ES-I3 (cell line): ENCODE data around the gene MGA.

Experiments used
- H3K36me3 ChIP-seq: 2 replicates; pipeline ENCODE4 v1.6.1; 2013; ENCODE audit warnings: mild to moderate bottlenecking, low read length, control low read depth, moderate library complexity; ENCODE audit not compliant: insufficient read depth
- H3K4me1 ChIP-seq: 2 replicates; pipeline ENCODE4 v1.6.1; 2013; ENCODE audit warnings: mild to moderate bottlenecking, control low read depth, low read length; ENCODE audit not compliant: insufficient read depth
- H3K9ac ChIP-seq: 2 replicates; pipeline ENCODE4 v1.6.1; 2013; ENCODE audit warnings: low read depth, mild to moderate bottlenecking, low read length, moderate library complexity
- H3K9me3 ChIP-seq: 2 replicates; pipeline ENCODE4 v1.6.1; 2013; ENCODE audit warnings: mild to moderate bottlenecking, low read length, moderate library complexity; ENCODE audit not compliant: control insufficient read depth, insufficient read depth

MGA gene

GRCh38 chr15:41660235-41661077 lies at the start of gene MGA:
Gene MGA (plus strand): TSS chr15:41660405.
- no peaks in the 10 kb centered on the region for H3K36me3 ChIP-seq
- peak within 1 kb of the TSS; percentile 76 for H3K9ac ChIP-seq
- no peaks in the 10 kb centered on the region for H3K9me3 ChIP-seq
- no peaks in the 10 kb centered on the region; the same call in 1 of the 2 replicates for H3K4me1 ChIP-seq

GRCh38 chr15:41620536-41621199 lies 39.5 kb upstream of the MGA start:
- H3K9me3 ChIP-seq, result no peaks in the 10 kb centered on the region; the same call in none of the 2 replicates
- H3K9ac ChIP-seq, result peak overlapping the region; percentile 45
- no peaks in the 10 kb centered on the region for H3K4me1 ChIP-seq
- no peaks in the 10 kb centered on the region for H3K36me3 ChIP-seq

GRCh38 chr15:41621200-41622193 lies 38.7 kb upstream of the MGA start:
- H3K4me1 ChIP-seq, result no peaks in the 10 kb centered on the region
- peak overlapping the region; percentile 45 for H3K9ac ChIP-seq
- H3K9me3 ChIP-seq, result no peaks in the 10 kb centered on the region; the same call in none of the 2 replicates
- H3K36me3 ChIP-seq, result no peaks in the 10 kb centered on the region

GRCh38 chr15:41622901-41623300 lies 37.3 kb upstream of the MGA start:
- no peaks in the 10 kb centered on the region for H3K36me3 ChIP-seq
- H3K9ac ChIP-seq, result no peak overlapping the region
- no peaks in the 10 kb centered on the region; the same call in none of the 2 replicates for H3K9me3 ChIP-seq
- no peaks in the 10 kb centered on the region for H3K4me1 ChIP-seq

- Histone ChIP-seq H3K9ac (no peak overlapping the region), H3K36me3 (no peaks in the 10 kb centered on the region), H3K4me1 (peaks cover 11% of the 10 kb centered on the region), H3K9me3 (no peaks in the 10 kb centered on the region)
Observed at GRCh38 chr15:41627203-41627602, 33.0 kb upstream of the MGA start.

GRCh38 chr15:41629463-41629862 lies 30.7 kb upstream of the MGA start:
- H3K36me3 ChIP-seq, result no peaks in the 10 kb centered on the region
- H3K9ac ChIP-seq, result no peak overlapping the region
- H3K9me3 ChIP-seq, result no peaks in the 10 kb centered on the region
- peaks cover 21% of the 10 kb centered on the region for H3K4me1 ChIP-seq

- Histone ChIP-seq H3K36me3 (no peaks in the 10 kb centered on the region), H3K9me3 (no peaks in the 10 kb centered on the region), H3K4me1 (peaks cover 23% of the 10 kb centered on the region), H3K9ac (no peak overlapping the region)
Observed at GRCh38 chr15:41629883-41630282, 30.3 kb upstream of the MGA start.

- Histone ChIP-seq H3K36me3 (no peaks in the 10 kb centered on the region), H3K9ac (no peak overlapping the region)
Observed at GRCh38 chr15:41630616-41631217, 29.5 kb upstream of the MGA start.

GRCh38 chr15:41631880-41632470 lies 28.2 kb upstream of the MGA start:
- H3K9ac ChIP-seq, result no peak overlapping the region

More at GRCh38 chr15:41630616-41631217, 29.5 kb upstream of the MGA start:
- H3K9me3 ChIP-seq, result no peaks in the 10 kb centered on the region
- peaks cover 23% of the 10 kb centered on the region for H3K4me1 ChIP-seq

GRCh38 chr15:41633609-41634008 lies 26.6 kb upstream of the MGA start:
- H3K9ac ChIP-seq, result no peak overlapping the region
- no peaks in the 10 kb centered on the region for H3K36me3 ChIP-seq
- H3K4me1 ChIP-seq, result peaks cover 23% of the 10 kb centered on the region
- no peaks in the 10 kb centered on the region for H3K9me3 ChIP-seq

More at GRCh38 chr15:41631880-41632470, 28.2 kb upstream of the MGA start:
- Histone ChIP-seq H3K36me3 (no peaks in the 10 kb centered on the region), H3K4me1 (peaks cover 23% of the 10 kb centered on the region), H3K9me3 (no peaks in the 10 kb centered on the region)

GRCh38 chr15:41634072-41634626 lies 26.1 kb upstream of the MGA start:
- Histone ChIP-seq H3K36me3 (no peaks in the 10 kb centered on the region), H3K4me1 (peaks cover 23% of the 10 kb centered on the region), H3K9me3 (no peaks in the 10 kb centered on the region), H3K9ac (no peak overlapping the region)

- peaks cover 12% of the 10 kb centered on the region; the same call in 1 of the 2 replicates for H3K4me1 ChIP-seq
Observed at GRCh38 chr15:41637086-41637485, 23.1 kb upstream of the MGA start.

GRCh38 chr15:41640985-41641384 lies 19.2 kb upstream of the MGA start:
- Histone ChIP-seq H3K4me1 (no peaks in the 10 kb centered on the region), H3K9me3 (no peaks in the 10 kb centered on the region)

More at GRCh38 chr15:41637086-41637485, 23.1 kb upstream of the MGA start:
- H3K9ac ChIP-seq, result no peak overlapping the region
- H3K9me3 ChIP-seq, result no peaks in the 10 kb centered on the region
- no peaks in the 10 kb centered on the region for H3K36me3 ChIP-seq

More at GRCh38 chr15:41640985-41641384, 19.2 kb upstream of the MGA start:
- Histone ChIP-seq H3K36me3 (no peaks in the 10 kb centered on the region), H3K9ac (no peak overlapping the region)
